GM18867 (cell line): ENCODE results near the gene FGD4.
A peak's percentile ranks its signal among the peaks of the same experiment; 100 is the strongest.
"Not testable (repeated sequence)": the region's sequence is repeated elsewhere in the genome, so short reads cannot be mapped to it uniquely, and the experiment has no call there.

Source experiments
- ATAC-seq: cut with Tn5 transposase; IDR thresholded peaks from one replicate; pipeline ENCODE4 v1.9.1; 2021; ENCODE audit warnings: mild to moderate bottlenecking, moderate library complexity; ENCODE audit not compliant: unreplicated experiment

Gene FGD4

DNA sequence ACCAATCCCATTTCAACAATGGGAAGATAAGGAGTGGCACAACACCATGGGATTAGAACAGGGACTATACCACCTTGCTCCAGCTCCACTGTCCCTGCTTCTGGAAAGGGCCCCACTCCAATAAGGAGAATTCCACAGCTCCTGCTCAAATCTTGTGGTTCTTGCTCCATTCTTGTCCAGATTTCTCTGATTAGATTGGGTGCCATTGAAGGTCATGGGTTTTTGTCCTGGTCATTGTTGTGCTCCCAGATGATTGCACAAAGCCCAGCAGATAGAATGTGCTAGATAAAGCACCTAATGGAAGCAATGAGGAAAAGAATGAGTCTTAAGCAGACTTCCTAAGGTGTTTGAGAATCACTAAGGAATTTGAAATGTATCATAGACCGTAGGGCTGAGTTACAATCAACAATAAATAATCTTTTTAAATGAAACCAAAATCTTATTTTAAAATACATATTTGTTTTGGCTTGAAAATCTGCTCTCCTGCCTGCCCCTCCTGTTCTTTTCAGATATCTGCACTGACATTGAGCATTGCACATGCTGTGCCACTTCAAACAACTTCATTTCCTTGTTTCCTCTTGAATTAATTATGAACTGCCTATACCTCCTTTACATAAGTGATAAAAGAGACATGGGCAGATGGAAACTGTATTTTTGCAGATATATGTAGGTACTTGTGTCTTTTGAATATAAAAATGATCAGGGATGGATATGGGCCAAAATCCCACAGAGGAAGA is 115.9 kb downstream of the FGD4 start:
- no peak for ATAC-seq

DNA sequence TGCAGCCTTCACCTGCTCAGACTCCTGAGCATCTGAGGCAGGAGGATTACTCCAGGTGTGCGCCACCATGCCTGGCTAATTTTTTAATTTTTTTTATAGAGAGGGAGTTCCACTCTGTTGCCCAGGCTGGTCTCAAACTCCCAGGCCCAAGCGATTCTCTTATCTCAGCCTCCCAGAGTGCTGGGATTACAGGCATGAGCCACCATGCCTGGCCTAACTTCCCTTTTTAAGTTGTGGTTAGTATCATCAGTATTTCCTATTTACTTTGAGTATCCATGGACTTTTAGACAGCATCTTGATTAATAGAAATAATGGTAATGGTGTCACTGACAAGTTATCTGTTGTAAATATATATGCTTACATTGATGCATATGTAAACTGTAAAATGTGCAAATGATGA is 116.9 kb downstream of the FGD4 start:
- ATAC-seq, result no peak

DNA sequence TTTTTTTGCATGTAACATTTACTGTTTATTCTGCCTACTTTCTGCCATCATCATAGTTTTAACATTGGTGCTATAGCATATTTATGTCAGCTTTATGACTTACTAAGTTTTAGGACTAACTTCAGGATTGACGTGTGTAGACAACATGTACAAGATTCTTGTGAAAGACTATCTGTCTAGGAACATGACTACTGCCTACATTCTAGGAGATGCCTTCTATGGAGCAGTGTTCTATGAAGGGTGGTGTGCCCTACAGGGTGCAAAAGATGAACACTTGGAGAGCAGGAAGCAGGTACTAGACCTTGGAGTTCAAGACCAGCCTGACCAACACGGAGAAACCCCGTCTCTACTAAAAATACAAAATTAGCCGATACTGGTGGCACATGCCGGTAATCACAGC is 118.6 kb downstream of the FGD4 start:
- ATAC-seq, result no peak

- ATAC-seq, result no peak
These were observed 119.7 kb downstream of the FGD4 start for GRCh38 chr12:32519047-32519446.

GRCh38 chr12:32522331-32523221 is 123.2 kb downstream of the FGD4 start:
- ATAC-seq, result peak; percentile 68

GRCh38 chr12:32525802-32526201 is 126.4 kb downstream of the FGD4 start:
- not testable (repeated sequence) for ATAC-seq

DNA sequence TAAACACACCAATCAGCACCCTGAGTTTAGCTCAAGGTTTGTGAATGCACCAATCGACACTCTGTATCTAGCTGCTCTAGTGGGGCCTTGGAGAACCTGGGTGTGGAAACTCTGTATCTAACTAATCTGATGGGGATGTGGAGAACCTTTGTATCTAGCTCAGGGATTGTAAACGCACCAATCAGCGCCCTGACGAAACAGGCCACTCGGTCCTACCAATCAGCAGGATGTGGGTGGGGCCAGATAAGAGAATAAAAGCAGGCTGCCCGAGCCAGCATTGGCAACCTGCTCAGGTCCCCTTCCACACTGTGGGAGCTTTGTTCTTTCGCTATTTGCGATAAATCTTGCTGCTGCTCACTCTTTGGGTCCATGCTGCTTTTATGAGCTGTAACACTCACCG is 127.0 kb downstream of the FGD4 start:
- ATAC-seq, result not testable (repeated sequence)

DNA sequence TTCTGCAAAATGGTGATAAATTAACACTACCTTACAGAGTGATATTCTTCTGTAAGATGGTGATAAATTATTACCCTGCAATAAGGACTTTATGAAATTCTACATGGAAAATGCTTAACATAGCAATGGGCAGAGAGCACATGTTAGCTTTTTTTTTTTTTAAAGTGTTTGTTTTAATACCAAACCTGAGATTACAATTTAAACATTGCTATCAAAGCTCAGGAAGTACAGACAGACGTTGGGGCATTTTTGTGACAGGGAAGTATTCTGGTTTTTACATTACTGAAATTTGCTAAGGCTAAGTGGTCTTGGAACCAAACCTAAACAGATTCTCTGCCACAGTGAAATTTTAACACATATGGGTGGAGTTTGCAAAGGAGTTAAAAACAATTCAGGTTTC is 133.1 kb downstream of the FGD4 start:
- ATAC-seq, result no peak

DNA sequence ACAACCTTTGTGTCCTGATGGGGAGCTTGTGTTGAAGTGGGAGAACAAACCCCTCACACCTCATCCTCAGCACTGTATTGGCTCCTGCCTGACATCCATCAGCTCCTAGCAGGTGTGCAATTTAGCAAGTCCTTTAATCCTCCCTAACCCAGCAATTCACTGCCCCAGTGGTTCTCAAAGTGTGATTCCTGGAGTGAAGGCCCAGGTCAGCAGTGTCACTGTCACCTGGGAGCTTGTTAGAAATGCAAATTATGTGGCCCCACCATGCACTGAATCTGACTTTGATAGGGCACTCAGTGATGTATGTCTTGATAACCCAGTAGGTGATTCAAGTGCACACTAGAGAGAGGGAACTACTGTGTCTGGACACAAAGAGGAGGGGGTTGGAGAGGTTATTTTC is 133.6 kb downstream of the FGD4 start:
- no peak for ATAC-seq

DNA sequence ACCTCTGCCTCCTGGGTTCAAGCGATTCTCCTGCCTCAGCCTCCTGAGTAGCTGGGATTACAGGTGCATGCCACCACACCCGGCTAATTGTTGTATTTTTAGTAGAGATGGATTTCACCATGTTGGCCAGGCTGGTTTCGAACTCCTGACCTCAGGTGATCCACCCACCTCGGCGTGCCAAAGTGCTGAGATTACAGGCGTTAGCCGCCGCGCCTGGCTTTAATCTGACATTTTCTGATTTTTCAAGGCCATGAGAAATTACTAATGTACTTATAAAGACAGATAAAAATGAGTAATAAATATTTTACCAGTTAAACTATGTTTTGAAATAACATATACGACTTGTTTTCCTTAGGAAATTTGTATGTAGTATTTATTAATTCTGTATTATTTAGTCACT is 134.1 kb downstream of the FGD4 start:
- not testable (repeated sequence) for ATAC-seq

GRCh38 chr12:32533971-32534590 is 134.7 kb downstream of the FGD4 start:
- peak; percentile 84 for ATAC-seq

DNA sequence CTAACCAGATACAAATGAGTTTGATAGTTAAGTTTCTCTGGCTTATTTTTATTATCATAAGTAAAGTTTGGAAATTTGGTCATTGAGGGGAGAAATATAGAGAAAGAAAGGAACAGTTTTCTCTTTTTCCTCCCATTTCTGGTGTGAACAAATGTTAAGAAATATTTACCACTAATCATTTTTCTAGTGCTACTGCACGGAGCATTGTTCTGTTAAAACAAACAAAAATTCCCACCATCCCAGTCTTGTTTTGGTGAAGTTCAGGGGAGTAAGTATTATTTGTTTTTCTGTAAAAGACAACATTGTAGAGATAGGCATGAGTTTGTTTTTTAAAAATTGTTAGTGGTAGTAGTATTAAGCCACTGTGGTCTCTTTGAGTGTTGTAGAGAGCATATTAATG is 135.3 kb downstream of the FGD4 start:
- no peak for ATAC-seq

- ATAC-seq, result no peak
These were observed 136.1 kb downstream of the FGD4 start for GRCh38 chr12:32535288-32535999.

DNA sequence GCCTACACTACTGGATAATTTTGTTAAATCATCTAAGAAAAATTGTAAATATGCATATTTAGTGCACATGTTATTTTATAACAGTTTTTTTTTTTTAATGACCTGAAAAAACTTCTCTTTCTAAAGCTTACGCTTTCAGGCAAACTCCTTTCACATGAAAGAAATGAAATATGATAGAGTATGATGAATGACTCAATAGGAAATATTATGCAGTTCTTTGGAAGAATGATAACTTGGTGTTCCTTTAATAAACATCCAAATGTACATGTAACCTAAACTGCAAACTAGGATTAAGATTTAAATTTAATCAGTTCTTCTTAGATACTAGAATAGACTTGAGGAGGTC is 136.6 kb downstream of the FGD4 start:
- no peak for ATAC-seq

GRCh38 chr12:32541754-32542374 is 142.5 kb downstream of the FGD4 start:
- no peak for ATAC-seq

- no peak for ATAC-seq
These were observed 143.3 kb downstream of the FGD4 start for GRCh38 chr12:32542428-32543229.

GRCh38 chr12:32544893-32545292 is 145.5 kb downstream of the FGD4 start:
- ATAC-seq, result no peak

GRCh38 chr12:32545413-32545980 is 146.1 kb downstream of the FGD4 start:
- no peak for ATAC-seq

DNA sequence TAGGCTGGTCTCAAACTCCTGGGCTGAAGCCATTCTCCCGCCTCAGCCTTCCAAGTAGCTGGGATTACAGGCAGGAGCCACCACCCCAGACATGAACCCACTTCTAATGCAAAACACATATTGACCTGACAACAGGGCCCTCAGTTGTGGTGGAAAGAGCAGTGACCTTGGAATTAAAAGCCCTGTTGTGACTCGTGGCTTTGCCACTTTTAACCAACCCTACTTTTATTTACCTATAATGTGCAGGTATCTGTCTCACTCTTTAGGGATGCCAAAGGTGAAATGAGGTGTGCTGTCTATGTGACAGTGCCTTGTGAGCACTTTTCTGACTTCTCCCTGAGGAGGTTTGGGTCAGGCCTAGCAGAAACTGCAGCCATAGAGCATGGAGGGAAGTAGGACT is 146.9 kb downstream of the FGD4 start:
- no peak for ATAC-seq
